GM21717 (cell line): ENCODE data around the gene S100B.
"Not testable (repeated sequence)": the region's sequence is repeated elsewhere in the genome, so short reads cannot be mapped to it uniquely, and the experiment has no call there.

Experiments
- ATAC-seq: cut with Tn5 transposase; IDR thresholded peaks from one replicate; pipeline ENCODE4 v1.9.1; 2021; ENCODE audit warnings: mild to moderate bottlenecking, moderate library complexity; ENCODE audit not compliant: unreplicated experiment

Gene S100B

GRCh38 chr21:46604975-46605766, at the start of gene S100B:
S100B (minus strand) TSS chr21:46605082; CDS start chr21:46602415, 2,667 bp downstream.
- no peak for ATAC-seq

DNA sequence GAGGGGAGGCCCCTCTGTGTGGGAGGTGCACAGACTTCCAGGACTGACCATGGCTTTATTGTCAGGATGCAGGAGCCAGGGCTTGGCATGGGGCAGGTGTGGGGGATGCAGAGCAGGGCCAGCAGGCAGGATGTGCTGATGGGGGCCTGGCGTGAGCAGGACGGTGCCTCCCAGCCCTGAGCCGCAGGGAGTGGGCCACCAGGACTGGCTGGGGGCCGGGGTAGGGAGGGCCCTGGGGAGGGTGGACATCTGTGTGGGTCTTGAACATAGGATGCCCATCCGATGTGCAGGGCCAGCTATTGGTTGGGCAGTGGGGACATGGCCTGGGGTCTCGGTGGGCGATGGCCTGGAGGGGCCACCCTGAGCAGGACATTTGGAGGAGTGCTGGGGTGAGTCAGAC, 46.2 kb upstream of the S100B start:
- ATAC-seq = no peak

DNA sequence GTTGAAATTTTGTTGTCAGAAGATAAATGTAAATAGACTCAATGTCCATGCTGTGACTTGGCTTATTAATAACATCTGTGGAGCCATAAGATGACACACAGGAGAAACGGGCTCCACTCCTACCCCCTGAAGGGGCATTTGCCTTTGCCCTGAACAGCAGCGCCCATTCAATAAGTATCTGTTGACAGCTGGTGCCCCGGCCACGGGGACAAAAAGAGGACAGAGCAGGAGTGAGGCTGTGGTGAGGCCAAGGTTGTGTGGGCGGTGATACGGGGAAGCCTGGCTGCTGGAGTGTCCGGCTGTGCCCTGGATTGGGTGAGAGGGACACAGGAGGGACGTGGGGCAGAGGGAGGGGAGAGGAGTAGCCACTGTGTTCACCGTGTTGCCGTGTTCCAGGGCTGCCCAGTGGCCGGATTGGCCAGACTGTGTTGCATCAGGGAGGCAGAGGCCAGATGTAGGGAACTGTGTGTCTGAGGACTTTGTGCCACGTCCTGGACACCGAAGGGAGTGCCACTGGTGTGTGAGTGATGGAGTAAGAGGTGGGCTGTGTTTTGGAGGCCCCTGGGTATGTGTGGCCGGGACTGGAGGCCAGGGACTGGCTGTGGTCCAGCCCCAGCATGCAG, 45.7 kb upstream of the S100B start:
- ATAC-seq = no peak

DNA sequence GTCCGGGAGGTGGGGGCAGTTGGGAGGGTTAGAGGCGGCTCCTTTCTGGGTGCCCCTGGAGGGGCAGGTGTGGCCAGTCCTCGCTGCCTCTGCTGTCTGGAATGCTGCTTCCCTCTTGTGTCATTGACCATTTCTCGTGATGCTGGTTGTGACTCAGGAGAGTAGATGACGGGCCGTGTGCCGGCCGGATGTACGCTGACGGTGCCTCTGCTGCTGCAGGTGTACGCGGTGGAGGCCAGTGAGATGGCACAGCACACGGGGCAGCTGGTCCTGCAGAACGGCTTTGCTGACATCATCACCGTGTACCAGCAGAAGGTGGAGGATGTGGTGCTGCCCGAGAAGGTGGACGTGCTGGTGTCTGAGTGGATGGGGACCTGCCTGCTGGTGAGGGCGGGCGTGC, 44.5 kb upstream of the S100B start:
- no peak for ATAC-seq

GRCh38 chr21:46648539-46648938, 43.7 kb upstream of the S100B start:
- ATAC-seq = no peak

DNA sequence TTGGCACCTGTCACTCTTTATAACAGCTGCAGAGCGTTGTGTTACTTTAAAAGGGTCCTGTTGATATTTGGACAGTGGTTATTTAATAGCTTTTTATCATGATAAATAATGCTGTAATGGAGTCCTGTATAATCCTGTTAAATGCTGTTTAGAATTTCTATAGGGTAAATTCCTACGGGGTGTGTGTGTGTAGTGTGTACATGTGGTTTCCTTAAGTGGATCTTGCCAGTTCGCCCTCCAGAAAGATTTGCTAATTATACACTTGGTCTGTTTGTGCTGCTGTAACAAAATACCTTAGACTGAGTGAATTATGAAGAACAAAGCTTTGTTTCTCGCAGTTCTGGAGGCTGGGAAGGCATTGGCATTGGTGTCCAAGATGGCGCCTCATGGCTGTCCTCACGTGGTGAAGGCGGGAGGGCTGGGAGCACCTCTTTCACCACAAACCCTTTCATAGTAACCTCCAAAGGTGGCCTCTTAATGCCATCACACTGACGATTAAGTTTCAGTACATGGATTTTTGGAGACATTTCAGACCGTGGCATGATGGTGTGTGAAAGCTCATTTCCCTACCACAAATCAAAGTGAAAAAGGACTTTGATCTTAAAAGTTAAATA, 41.8 kb upstream of the S100B start:
- no peak for ATAC-seq

- no peak for ATAC-seq
These were observed 41.0 kb upstream of the S100B start for GRCh38 chr21:46645840-46646239.

GRCh38 chr21:46643379-46644177, 38.7 kb upstream of the S100B start:
- no peak for ATAC-seq

DNA sequence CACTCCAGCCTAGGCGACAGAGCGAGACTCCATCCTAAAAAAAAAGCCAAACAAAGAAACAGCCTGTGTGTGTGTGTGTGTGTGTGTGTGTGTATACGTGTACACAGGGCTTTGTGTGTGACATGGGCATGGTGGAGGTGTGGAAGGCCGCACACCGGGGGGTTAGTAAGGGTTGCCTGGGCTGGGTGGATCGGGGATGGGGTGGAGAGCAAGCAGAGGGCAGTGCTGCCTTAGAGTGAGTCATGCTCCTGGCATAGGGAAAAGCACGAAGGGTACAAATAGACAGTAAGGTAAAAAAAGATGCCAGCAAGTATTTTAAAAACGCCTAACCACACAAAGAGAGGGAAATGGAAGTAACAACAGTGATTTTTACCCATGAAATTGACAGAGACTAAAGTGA, 36.8 kb upstream of the S100B start:
- no peak for ATAC-seq

DNA sequence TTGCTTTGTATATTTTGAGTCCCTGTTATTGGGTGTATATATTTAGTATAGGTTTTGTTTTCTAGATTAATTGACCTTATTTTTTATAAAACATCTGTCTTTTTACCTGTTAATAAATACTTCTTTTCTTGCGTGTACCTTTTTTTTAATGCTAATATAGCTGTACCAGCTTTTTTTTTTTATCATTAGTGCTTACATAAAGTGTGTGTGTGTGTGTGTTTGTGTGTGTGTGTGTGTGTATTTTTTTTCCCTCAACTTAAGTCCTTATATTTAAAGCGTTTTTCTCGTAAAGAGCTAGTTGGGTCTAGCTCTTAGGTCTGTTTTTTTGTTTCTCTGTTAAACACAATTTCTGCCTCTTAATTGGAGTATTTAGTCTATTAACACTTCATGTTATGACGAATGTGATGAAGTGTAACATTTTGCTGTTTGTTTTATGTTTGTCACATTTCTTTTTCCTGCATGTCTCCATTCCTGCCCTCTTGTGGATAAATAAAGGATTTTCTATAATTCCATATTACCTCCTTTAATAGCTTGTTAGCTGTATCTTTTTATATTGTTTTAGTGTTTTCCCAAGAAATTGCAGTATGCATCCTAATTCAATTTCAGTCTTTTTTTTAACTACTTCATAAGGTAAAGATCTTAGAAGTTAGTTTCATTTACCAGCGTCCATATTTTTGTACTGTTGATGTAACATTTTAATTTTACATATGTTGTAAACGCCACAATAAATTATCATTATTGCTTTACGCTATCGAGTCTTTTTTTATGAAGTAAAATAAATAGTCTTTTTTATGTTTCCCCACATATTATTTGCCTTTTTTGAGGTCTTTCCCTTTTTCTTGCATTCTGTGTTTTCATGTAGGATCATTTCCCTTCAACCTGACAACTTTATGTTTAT, 34.9 kb upstream of the S100B start:
- no peak for ATAC-seq

GRCh38 chr21:46637952-46638746, 33.3 kb upstream of the S100B start:
- ATAC-seq = no peak

- ATAC-seq = no peak
These were observed 31.8 kb upstream of the S100B start for GRCh38 chr21:46636550-46637285.

GRCh38 chr21:46636181-46636512, 31.3 kb upstream of the S100B start:
- no peak for ATAC-seq

DNA sequence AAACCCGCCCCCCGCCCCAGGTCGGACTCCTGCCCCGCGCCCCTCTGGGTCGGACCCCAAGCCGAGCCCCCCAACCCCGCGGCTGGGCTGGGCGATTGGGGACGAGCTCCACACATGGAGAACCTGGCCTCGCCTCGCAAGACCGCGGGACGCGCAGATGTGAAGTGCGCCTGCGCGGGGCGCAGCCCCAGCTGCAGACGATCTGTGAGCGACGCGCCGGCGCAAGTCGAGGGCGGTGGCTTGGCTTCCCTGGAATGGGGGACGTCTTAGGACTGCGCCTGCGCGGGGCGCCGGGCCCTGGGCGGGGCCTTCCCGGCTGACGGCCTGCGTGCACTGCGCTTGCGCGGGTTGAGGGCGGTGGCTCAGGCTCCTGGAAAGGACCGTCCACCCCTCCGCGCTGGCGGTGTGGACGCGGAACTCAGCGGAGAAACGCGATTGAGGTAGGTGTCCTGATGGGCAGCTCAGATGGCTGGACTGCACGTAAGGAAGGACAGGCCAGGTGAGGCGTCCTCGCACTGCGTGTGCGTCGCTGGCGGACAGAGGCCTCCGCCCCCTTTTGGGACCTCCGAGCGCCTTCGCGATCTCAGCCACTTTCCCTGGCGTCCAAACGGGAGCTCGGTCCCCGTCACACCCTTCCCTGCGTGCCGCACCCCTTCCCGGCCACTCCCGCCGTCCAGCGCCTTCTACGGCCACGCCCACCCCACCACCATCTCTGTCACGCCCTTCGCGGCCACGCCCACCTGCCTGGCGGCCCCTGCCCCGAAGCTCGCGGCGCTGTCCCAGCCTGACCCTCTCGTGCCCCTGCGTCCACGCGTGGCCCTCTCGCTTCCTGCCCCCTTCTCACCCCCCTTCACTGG, 30.7 kb upstream of the S100B start, which contains the start of gene PRMT2:
Gene PRMT2 (plus strand): TSS at position 351 of the 857 bp plus-strand sequence. CDS start 1,278 bp downstream, outside the sequence.
- ATAC-seq = peak; percentile 72

DNA sequence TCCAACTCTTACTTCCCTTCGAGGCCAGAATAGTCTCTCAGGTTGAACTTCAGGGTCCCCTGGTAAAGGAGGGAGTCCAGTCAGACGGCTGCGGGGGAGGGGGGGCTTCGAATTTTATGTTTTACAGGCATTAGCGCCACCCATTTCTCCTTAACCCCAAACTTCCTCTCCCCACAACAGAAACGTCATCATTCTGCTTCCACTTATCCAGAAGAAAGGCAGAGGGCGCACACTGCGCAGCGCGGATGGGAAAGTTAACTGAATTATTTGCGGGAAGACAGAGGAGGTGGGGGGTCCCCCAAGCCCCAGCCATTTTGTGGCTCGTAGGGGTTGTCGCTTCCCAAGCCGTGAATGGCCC, 30.1 kb upstream of the S100B start:
- ATAC-seq = peak; percentile 13

DNA sequence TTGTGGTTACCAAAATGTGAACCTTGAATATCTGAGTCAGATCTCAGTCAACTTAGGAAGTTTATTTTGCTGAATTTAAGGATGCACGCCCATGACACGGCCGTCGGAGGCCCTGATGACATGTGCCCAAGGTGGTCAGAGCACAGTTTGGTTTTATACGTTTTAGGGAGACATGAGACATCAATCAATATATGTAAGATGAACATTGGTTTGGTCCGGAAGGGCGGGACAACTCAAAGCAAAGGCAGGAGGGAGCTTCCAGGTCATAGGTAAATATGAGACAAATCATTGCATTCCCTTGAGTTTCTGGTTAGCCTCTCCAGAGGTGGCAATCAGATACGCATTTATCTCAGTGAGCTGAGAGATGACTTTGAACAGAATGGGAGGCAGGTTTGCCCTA, 29.5 kb upstream of the S100B start:
- ATAC-seq = no peak

- ATAC-seq = no peak
These were observed 28.7 kb upstream of the S100B start for GRCh38 chr21:46633566-46633965.

- ATAC-seq = not testable (repeated sequence)
These were observed 26.0 kb upstream of the S100B start for GRCh38 chr21:46630915-46631314.
